H9 (cell line): ENCODE measurements around the gene CHIT1. TPM values are rescaled to one million over a fixed set of nuclear protein-coding genes. Genes with fewer than 3 reads are reported as not detected.

Experiments
- DNase-seq: peaks from one replicate; pipeline ENCODE4 v3.0.0-alpha.2; 2017
- H2AFZ ChIP-seq: one replicate; pipeline ENCODE4 v1.6.1; 2013; ENCODE audit warnings: mild to moderate bottlenecking, low read length, control low read depth, moderate library complexity
- H2AK5ac ChIP-seq: 2 replicates; pipeline ENCODE4 v1.6.1; 2013; ENCODE audit warnings: low read length, control low read depth, mixed read lengths; ENCODE audit not compliant: insufficient read length
- H2BK120ac ChIP-seq: one replicate; pipeline ENCODE4 v1.6.1; 2013; ENCODE audit warnings: low read depth, mild to moderate bottlenecking, low read length, control low read depth, inconsistent platforms; ENCODE audit not compliant: poor library complexity, severe bottlenecking
- H2BK12ac ChIP-seq: 2 replicates; pipeline ENCODE4 v1.6.1; 2013; ENCODE audit warnings: low read length, control low read depth, mixed read lengths, low read depth; ENCODE audit not compliant: insufficient read length
- H2BK15ac ChIP-seq: 2 replicates; pipeline ENCODE4 v1.6.1; 2013; ENCODE audit warnings: low read depth, low read length, control low read depth
- H2BK20ac ChIP-seq: one replicate; pipeline ENCODE4 v1.6.1; 2013; ENCODE audit warnings: low read depth, mild to moderate bottlenecking, low read length, control low read depth, inconsistent platforms; ENCODE audit not compliant: poor library complexity, severe bottlenecking
- H2BK5ac ChIP-seq: 2 replicates; pipeline ENCODE4 v1.6.1; 2013; ENCODE audit warnings: low read length, control low read depth, mixed read lengths; ENCODE audit not compliant: insufficient read length
- H3K14ac ChIP-seq: 2 replicates; pipeline ENCODE4 v1.6.1; 2013; ENCODE audit warnings: low read length, control low read depth; ENCODE audit not compliant: insufficient read depth
- H3K18ac ChIP-seq: 2 replicates; pipeline ENCODE4 v1.6.1; 2013; ENCODE audit warnings: low read depth, mild to moderate bottlenecking, mixed read lengths, low read length, control low read depth; ENCODE audit not compliant: insufficient read length
- H3K23ac ChIP-seq: 2 replicates; pipeline ENCODE4 v1.6.1; 2013; ENCODE audit warnings: low read length, control low read depth, mixed read lengths, low read depth; ENCODE audit not compliant: insufficient read length
- H3K23me2 ChIP-seq: 2 replicates; pipeline ENCODE4 v1.6.1; 2013; ENCODE audit warnings: low read depth, mild to moderate bottlenecking, mixed read lengths, low read length, control low read depth; ENCODE audit not compliant: insufficient read length, poor library complexity, severe bottlenecking
- H3K27ac ChIP-seq: 2 replicates; pipeline ENCODE4 v1.5.1; 2013; ENCODE audit warnings: low read length, control low read depth, mixed read lengths, low read depth; ENCODE audit not compliant: insufficient read length
- H3K27me3 ChIP-seq: 2 replicates; pipeline ENCODE4 v1.6.1; 2013; ENCODE audit warnings: low read length, control low read depth, inconsistent platforms; ENCODE audit not compliant: insufficient read depth
- H3K4ac ChIP-seq: 2 replicates; pipeline ENCODE4 v1.6.1; 2013; ENCODE audit warnings: low read depth, mild to moderate bottlenecking, control low read depth, inconsistent platforms, low read length, moderate library complexity
- H3K4me1 ChIP-seq: 2 replicates; pipeline ENCODE4 v1.6.1; 2013; ENCODE audit warnings: low read length, control low read depth, inconsistent platforms; ENCODE audit not compliant: insufficient read depth
- H3K4me2 ChIP-seq: 2 replicates; pipeline ENCODE4 v1.6.1; 2013; ENCODE audit warnings: low read length, control low read depth, mixed read lengths; ENCODE audit not compliant: insufficient read length, insufficient read depth
- H3K56ac ChIP-seq: 2 replicates; pipeline ENCODE4 v1.6.1; 2013; ENCODE audit warnings: low read depth, mild to moderate bottlenecking, mixed read lengths, low read length, control low read depth; ENCODE audit not compliant: insufficient read length
- H3K79me1 ChIP-seq: 2 replicates; pipeline ENCODE4 v1.6.1; 2013; ENCODE audit warnings: low read depth, mild to moderate bottlenecking, moderate library complexity, low read length, control low read depth, inconsistent platforms; ENCODE audit not compliant: insufficient read depth, poor library complexity, severe bottlenecking
- H3K79me2 ChIP-seq: 2 replicates; pipeline ENCODE4 v1.6.1; 2013; ENCODE audit warnings: low read length, control low read depth, inconsistent platforms; ENCODE audit not compliant: insufficient read depth
- H3K9ac ChIP-seq: 2 replicates; pipeline ENCODE4 v1.6.1; 2013; ENCODE audit warnings: low read length, control low read depth, mixed read lengths; ENCODE audit not compliant: insufficient read length; ENCODE audit errors: extremely low read depth
- H3K9me3 ChIP-seq: one replicate; pipeline ENCODE4 v1.6.1; 2013; ENCODE audit warnings: low read depth, low read length, inconsistent platforms; ENCODE audit not compliant: control insufficient read depth
- H3T11ph ChIP-seq: one replicate; pipeline ENCODE4 v1.6.1; 2013; ENCODE audit warnings: mild to moderate bottlenecking, low read length, control low read depth, inconsistent platforms
- H4K20me1 ChIP-seq: one replicate; pipeline ENCODE4 v1.6.1; 2013; ENCODE audit not compliant: control insufficient read depth, insufficient read length, insufficient read depth
- H4K5ac ChIP-seq: 2 replicates; pipeline ENCODE4 v1.6.1; 2013; ENCODE audit warnings: low read depth, mild to moderate bottlenecking, mixed read lengths, low read length, control low read depth; ENCODE audit not compliant: insufficient read length
- H4K8ac ChIP-seq: replicated peaks from 2 replicates; pipeline ENCODE4 v1.6.1; 2013; ENCODE audit warnings: low read length, control low read depth, mixed read lengths, low read depth; ENCODE audit not compliant: insufficient read length
- H4K91ac ChIP-seq: 2 replicates; pipeline ENCODE4 v1.6.1; 2013; ENCODE audit warnings: low read depth, mild to moderate bottlenecking, moderate library complexity, mixed read lengths, low read length, control low read depth; ENCODE audit not compliant: insufficient read length
- H3K27ac Mint-ChIP-seq, 3 experiments: 2 replicates in 2 of 3; 3 replicates in 1 of 3; pipeline ENCODE4 v1.8.0; 2020 to 2021; ENCODE audit warnings: mixed read lengths in 3 of 3, mild to moderate bottlenecking in 1 of 3, moderate library complexity in 1 of 3
- H3K27me3 Mint-ChIP-seq: 2 replicates; pipeline ENCODE4 v1.8.0; 2021; ENCODE audit warnings: low read depth, mild to moderate bottlenecking, moderate library complexity, mixed read lengths
- H3K36me3 Mint-ChIP-seq, 3 experiments: 2 replicates in 2 of 3; 3 replicates in 1 of 3; pipeline ENCODE4 v1.8.0; 2020 to 2021; ENCODE audit warnings: low read depth in 3 of 3, mixed read lengths in 3 of 3; ENCODE audit not compliant: insufficient read depth in 1 of 3
- H3K4me1 Mint-ChIP-seq, 2 experiments: 2 replicates each; pipeline ENCODE4 v1.8.0; 2020; ENCODE audit warnings: mixed read lengths in 2 of 2
- H3K4me3 Mint-ChIP-seq, 2 experiments: 2 replicates in 1 of 2; 3 replicates in 1 of 2; pipeline ENCODE4 v1.8.0; 2020 to 2021; ENCODE audit warnings: mild to moderate bottlenecking in 2 of 2, mixed read lengths in 2 of 2, moderate library complexity in 1 of 2
- H3K9me3 Mint-ChIP-seq, 2 experiments: 2 replicates in 1 of 2; 3 replicates in 1 of 2; pipeline ENCODE4 v1.8.0; 2020; ENCODE audit warnings: mild to moderate bottlenecking in 2 of 2, mixed read lengths in 2 of 2, moderate library complexity in 1 of 2
- CTCF ChIP-seq: fragments of 200-600 bp; sonication (generic); conservative IDR thresholded peaks from 3 replicates; pipeline ENCODE4 v1.8.0; 2021; ENCODE audit warnings: antibody characterized with exemption, mild to moderate bottlenecking
- WGBS: extraction: QIAGEN DNeasy Blood & Tissue Kit; methylation state at CpG from one replicate; pipeline ENCODE4 v1.1.7; 2013; ENCODE audit warnings: missing lambda C conversion rate, low lambda C conversion rate, mixed read lengths; ENCODE audit not compliant: insufficient read length; ENCODE audit errors: extremely low coverage; 5-methylcytosine and 5-hydroxymethylcytosine counted together
- total RNA-seq: library from RNA; stranded (reverse); gene quantifications from 2 replicates; pipeline ENCODE4 v1.2.1, GENCODE V29; 2021

The CHIT1 gene
- total RNA-seq, 1 experiment from 2014 or later: not detected

GRCh38 chr1:203239526-203240305 lies 10.2 kb upstream of the CHIT1 start:
- no peak overlapping the region for H2BK15ac ChIP-seq
- no peak overlapping the region for H2BK5ac ChIP-seq
- H3K27ac ChIP-seq: no peak overlapping the region
- Mint-ChIP-seq H3K36me3 (peaks cover 0 to 12% (median 10%) of the 10 kb centered on the region in 3 experiments; a peak in 6 of 7 replicates), H3K4me3 (no peak overlapping the region), H3K27ac (no peak overlapping the region), H3K9me3 (peaks cover 22 to 23% of the 10 kb centered on the region in 2 experiments), H3K4me1 (no peaks in the 10 kb centered on the region), H3K27me3 (peaks cover 33% of the 10 kb centered on the region)
- no peak overlapping the region for H3K56ac ChIP-seq
- no peak overlapping the region for H2AFZ ChIP-seq
- no peaks in the 10 kb centered on the region for H3K79me2 ChIP-seq
- no peak overlapping the region for H3K18ac ChIP-seq
- no peaks in the 10 kb centered on the region for H3K27me3 ChIP-seq
- H3K4me2 ChIP-seq: no peak overlapping the region
- H3K4ac ChIP-seq: no peak overlapping the region
- H4K91ac ChIP-seq: no peak overlapping the region
- H3K23me2 ChIP-seq: no peaks in the 10 kb centered on the region
- no peak overlapping the region for H3T11ph ChIP-seq
- no peak overlapping the region for H3K14ac ChIP-seq
- no peaks in the 10 kb centered on the region for H3K79me1 ChIP-seq
- H3K4me1 ChIP-seq: no peaks in the 10 kb centered on the region
- no peak overlapping the region for H3K23ac ChIP-seq
- no peak for TF ChIP-seq CTCF
- H2BK12ac ChIP-seq: no peak overlapping the region
- no peak for DNase-seq
- H2BK20ac ChIP-seq: no peak overlapping the region
- H4K8ac ChIP-seq: no peak overlapping the region
- no peaks in the 10 kb centered on the region for H4K20me1 ChIP-seq
- WGBS: no CpG with 5 or more reads among the region's 5 CpGs
- no peak overlapping the region for H4K5ac ChIP-seq
- no peak overlapping the region for H3K9ac ChIP-seq
- peaks cover 4% of the 10 kb centered on the region for H3K9me3 ChIP-seq
- no peak overlapping the region for H2BK120ac ChIP-seq
- no peak overlapping the region for H2AK5ac ChIP-seq
